CD4-positive, alpha-beta T cell treated with Interleukin-15 for 4 hours (primary cell): Measurements from ENCODE around the gene RPS27.
"Not testable (repeated sequence)": the region's sequence is repeated elsewhere in the genome, so short reads cannot be mapped to it uniquely, and the experiment has no call there.

Experiments used
- DNase-seq: peaks from one replicate; pipeline ENCODE4 v3.0.0-alpha.2; 2020; ENCODE audit warnings: low spot score

Gene RPS27

DNA sequence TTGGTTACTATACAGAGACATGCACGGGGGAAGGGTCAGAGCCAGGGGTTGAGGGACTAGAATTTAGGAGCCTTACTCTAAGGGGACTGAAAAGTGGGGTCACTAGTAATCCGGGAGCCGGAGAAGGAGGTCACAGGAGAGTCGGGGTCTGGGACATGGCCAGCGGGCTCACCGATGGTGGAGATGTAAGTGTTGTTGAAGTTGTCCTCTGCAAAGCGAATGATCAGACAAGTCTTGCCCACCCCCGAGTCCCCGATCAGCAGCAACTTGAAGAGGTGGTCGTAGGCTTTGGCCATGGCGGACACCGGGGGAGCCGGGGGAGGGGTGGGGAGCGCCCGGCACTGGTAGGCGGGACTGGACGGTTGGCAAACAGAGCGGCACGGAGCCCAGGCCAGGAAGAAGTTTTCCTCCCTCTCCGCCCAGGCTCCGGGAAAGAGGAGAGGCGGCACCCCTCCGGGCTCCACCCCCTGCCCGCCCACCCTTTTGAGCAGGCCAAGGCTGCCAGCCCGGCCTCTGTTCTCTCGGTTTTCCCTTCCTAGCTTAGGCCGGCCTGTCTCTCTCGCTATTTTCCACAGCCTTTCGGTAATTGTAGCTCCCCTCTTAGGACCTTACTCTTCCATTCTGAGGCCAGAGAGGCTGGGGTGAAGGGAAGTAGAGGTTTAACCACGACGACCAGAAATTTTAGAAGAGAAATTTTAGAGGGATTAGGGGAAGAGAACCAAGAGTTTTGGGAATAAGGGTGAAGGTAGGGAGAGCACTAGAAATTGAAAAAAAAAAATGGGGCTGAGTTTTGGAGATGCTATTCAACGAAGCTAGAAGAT, 4.4 kb upstream of the RPS27 start, which contains the start of gene RAB13:
RAB13 (minus strand) TSS at position 399 of the 821 bp plus-strand sequence; CDS start at position 296, 103 bp downstream.
- no peak for DNase-seq

DNA sequence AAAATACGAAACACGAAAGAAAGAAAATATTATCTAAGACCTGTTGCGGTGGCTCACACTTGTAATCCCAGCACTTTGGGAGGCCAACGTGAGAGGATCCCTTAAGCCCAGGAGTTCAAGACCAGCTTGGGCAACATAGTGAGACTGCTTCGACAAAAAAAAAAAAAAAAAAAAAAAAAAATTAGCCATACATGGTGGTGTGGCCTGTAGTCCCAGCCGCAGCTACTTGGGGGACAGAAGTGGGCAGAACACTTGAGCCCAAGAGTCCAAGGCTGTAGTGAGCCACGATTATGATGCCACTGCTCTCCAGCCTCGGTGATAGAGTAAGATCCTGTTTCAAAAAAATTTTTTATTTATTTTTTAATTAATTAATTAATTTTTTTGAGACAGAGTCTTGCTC, 2.9 kb upstream of the RPS27 start:
- no peak for DNase-seq

DNA sequence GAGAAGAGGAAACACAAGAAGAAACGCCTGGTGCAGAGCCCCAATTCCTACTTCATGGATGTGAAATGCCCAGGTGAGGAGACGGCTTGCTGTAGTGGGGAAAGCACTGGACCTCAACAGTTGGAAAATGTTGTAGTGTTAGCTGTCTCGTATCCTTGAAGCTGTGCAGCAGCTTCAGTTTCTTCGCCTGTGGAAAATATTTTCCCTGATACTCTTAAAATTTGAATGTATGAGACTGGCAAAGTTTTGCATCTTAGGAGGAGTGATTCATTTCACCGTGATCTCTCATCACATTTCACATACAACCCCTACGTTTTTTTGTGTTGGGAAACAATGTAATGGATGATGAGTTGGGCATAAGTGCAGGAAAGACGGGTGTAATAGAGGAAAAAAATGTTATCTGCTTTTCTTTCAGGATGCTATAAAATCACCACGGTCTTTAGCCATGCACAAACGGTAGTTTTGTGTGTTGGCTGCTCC, 629 bp downstream of the RPS27 start:
- no peak for DNase-seq

DNA sequence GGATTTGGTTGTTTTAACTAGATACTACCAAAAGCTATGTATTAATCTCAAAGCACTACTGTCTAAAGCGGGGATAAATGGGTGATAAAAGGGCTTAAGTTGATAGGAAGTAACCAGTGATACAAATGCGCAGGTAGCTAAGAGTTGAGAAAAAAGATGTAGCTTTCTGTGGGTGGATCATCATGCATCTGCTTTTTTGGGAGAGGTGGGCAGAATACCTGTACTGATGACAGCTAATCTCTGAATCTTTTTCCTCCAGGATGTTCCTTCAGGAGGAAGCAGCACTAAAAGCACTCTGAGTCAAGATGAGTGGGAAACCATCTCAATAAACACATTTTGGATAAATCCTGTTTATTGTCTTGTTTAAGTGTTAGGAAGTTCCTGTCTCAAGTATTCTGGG, 1.2 kb downstream of the RPS27 start:
- DNase-seq: no peak

GRCh38 chr1:153995202-153995601, 4.6 kb downstream of the RPS27 start:
- DNase-seq: no peak

DNA sequence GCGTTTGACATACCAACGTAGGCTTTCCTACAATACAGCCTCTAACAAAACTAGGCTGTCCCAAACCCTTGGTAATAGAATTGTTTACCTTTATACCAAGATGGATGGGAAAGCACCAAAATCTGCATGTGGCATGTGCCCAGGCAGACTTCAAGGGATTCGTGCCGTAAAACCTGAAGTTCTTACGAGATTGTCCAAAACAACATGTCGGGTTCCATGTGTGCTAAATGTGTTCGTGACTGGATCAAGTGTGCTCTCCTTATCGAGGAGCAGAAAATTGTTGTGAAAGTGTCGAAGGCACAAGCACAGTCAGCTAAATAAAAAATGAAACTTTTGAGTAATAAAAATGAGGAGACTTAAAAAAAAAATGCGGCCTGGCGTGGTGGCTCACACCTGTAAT, 5.1 kb downstream of the RPS27 start:
- no peak for DNase-seq

GRCh38 chr1:153996882-153997281, 6.3 kb downstream of the RPS27 start:
- DNase-seq: not testable (repeated sequence)

GRCh38 chr1:154000420-154000819, 9.9 kb downstream of the RPS27 start:
- no peak for DNase-seq

GRCh38 chr1:154006136-154006535, 15.6 kb downstream of the RPS27 start:
- DNase-seq: no peak

DNA sequence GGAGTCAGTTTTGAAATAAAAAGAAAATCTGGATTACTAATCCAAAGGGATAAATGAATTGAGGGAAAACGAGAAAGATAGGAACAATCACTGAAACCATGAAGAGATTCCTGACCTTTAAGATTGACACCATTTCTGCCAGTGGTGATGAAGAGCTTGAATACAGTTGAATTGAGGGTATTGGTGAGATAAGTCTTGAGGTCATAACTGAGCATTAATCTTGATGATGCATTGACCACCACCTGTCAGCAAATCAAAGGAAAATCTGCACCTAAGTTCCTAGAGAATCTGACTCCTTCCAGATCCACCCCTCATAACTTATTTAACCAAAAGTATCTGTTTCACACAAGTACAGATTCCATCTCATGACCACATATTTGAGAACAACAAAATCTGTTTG, 21.6 kb downstream of the RPS27 start:
- DNase-seq: no peak

DNA sequence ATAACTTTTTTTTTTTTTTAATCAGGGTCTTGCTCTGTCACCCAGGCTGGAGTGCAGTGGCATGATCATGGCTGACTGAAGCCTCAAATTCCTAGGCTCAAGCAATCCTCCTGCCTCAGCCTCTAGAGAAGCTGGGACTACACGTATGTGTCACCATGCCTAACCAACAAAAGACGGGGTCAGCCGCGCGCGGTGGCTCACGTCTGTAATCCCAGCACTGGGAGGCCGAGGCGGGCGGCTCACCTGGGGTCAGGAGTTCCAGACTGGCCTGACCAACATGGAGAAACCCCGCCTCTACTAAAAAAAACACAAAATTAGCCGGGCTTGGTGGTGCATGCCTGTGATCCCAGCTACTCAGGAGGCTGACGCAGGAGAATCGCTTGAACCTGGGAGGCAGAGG, 22.0 kb downstream of the RPS27 start:
- not testable (repeated sequence) for DNase-seq

DNA sequence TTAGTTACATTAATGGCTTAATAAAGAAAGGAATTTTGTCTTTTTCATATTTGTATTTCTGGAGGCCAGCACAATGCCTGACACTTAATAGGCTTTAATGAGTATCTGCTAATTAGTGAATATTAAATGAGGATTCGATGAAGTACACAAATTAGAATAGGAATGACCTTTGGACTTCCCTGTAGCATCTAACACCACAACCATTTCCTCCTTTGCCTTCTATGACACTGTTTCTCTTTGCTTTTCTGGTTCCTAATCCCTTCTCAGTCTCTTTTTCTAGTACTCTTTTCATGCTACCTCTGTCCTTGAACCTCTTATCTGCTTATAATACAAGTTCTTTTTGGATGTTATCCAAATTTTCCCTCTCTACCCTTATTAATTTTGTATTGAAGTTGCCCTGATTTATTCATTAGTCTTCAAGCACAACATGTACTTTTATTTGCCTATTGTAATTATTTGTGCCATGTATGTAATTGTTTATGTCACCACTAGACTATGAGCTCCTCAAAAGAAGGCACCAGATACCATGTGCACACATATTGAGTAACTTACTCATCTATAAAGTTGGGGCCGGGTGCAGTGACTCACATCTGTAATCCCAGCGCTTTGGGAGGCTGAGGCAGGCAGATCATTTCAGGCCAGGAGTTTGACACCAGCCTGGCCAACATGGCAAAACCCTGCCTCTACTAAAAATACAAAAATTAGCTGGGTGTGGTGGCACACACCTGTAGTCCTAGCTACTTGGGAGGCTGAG, 23.8 kb downstream of the RPS27 start:
- DNase-seq: no peak

DNA sequence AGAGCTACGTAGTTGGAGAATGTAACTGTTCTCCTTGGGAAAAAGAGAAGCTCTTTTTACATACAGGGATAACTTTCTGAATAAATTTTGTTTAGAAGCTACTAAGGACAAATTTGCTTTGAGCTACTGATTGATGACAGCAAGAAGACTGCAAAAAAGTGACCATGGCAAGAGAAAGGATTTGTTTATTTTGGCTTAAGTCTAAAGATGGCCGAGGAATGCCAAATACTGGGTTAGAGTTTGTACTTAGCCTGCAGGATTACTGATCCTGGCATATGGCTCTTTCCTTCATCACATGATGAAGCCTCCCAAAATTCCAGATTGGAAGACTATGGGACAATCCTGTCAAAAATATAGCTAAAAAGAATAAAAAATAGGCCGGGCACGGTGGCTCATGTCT, 28.7 kb downstream of the RPS27 start:
- DNase-seq: no peak

DNA sequence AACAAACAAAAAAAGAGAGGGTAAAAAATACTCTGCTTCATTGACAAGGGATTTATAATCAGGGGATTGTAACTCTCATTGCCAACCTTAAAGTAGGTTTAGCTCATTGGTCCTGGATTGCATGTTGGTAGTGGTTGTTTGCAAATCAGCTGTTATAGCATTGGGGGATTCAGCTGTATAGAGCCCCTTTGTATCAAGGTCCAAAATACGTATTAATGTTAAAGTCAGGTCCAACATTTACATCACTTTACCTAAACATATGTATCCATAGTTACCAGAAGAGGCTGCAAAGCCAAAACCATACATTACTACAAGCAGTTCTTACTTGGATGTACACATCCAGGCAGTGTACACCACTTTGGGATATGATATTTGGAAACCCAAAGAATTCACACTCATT, 29.4 kb downstream of the RPS27 start:
- no peak for DNase-seq

GRCh38 chr1:154033697-154034096, 43.1 kb downstream of the RPS27 start:
- not testable (repeated sequence) for DNase-seq
